ENCODE measurements around the gene RGS6.

DNA sequence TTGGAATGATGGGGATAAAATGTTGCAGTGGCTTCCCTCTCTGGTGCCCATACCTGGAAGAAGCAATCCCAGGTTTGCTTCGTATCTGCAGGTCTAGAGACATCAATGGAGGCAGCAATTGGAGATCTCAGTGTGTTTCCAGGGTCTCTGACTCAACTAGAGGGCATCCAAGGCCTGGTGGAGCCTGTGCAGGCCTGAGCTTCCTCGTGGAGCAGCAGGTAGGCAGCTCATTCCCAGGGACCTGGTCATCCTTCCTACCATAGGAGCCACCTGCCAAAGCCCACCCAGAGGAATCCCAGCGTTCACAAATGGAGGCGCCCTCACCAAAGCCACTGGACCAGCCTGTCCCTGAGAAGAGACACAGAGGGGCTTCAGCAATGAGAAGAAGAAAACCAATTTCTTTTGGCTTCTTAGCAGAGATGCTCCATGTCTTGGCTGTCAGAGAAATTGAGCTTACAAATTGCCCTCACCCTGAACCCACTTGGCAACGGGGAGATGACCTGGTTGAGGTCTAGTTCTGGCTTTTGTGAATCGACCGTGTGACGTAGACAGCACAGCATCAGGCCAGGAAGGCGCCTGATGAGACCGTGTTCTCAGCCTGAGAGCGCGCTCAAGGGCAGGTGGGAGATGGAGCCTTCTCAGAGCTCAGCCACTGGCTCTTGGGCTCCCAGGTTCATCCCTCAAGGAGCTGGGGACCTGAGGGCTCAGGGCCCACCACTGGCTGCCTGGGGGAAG, 678.0 kb downstream of the RGS6 start:
- TF ChIP-seq, protein P1, sequence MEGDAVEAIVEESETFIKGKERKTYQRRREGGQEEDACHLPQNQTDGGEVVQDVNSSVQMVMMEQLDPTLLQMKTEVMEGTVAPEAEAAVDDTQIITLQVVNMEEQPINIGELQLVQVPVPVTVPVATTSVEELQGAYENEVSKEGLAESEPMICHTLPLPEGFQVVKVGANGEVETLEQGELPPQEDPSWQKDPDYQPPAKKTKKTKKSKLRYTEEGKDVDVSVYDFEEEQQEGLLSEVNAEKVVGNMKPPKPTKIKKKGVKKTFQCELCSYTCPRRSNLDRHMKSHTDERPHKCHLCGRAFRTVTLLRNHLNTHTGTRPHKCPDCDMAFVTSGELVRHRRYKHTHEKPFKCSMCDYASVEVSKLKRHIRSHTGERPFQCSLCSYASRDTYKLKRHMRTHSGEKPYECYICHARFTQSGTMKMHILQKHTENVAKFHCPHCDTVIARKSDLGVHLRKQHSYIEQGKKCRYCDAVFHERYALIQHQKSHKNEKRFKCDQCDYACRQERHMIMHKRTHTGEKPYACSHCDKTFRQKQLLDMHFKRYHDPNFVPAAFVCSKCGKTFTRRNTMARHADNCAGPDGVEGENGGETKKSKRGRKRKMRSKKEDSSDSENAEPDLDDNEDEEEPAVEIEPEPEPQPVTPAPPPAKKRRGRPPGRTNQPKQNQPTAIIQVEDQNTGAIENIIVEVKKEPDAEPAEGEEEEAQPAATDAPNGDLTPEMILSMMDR (conservative IDR thresholded peaks at IDR 0.05 in 1 of 2, IDR thresholded peaks at IDR 0.05 in 1 of 2; ENCODE audit: low read depth in 1 of 2, low read length in 2 of 2): no peak
- no peak for TF ChIP-seq EZH2 (IDR thresholded peaks at IDR 0.05; ENCODE audit: low read length, missing control alignments)

Data from fibroblast of lung (primary cell).